Urinary bladder (tissue), 4 donors: ENCODE measurements around the gene XIAP. TPM values are rescaled to one million over a fixed set of nuclear protein-coding genes. Genes with fewer than 3 reads are reported as not detected.
"Not testable (repeated sequence)": the region's sequence is repeated elsewhere in the genome, so short reads cannot be mapped to it uniquely, and the experiment has no call there.

Experiments used
- DNase-seq: peaks from one replicate; pipeline ENCODE4 v3.0.0-alpha.2; 2015; ENCODE audit errors: extremely low spot score
- H3K27ac ChIP-seq: one replicate; pipeline ENCODE4 v1.5.1; 2013; ENCODE audit warnings: low read depth, mild to moderate bottlenecking, moderate library complexity
- H3K36me3 ChIP-seq: one replicate; pipeline ENCODE4 v1.6.1; 2013; ENCODE audit warnings: mild to moderate bottlenecking, moderate library complexity; ENCODE audit not compliant: insufficient read depth
- H3K4me1 ChIP-seq: one replicate; pipeline ENCODE4 v1.6.1; 2013; ENCODE audit warnings: mild to moderate bottlenecking, moderate library complexity; ENCODE audit not compliant: insufficient read depth
- H3K4me3 ChIP-seq: one replicate; pipeline ENCODE4 v1.5.1; 2013; ENCODE audit warnings: low read depth, low read length
- WGBS: extraction: QIAGEN DNeasy Blood & Tissue Kit; methylation state at CpG from one replicate; pipeline ENCODE4 v1.1.7; 2013; 5-methylcytosine and 5-hydroxymethylcytosine counted together
- polyA plus RNA-seq: library from polyadenylated mRNA; stranded (reverse); fragments of 200-250 nt; gene quantifications from one replicate; pipeline ENCODE4 v1.2.3, GENCODE V29; 2013
- total RNA-seq: library from RNA; depleted of rRNA; stranded (reverse); fragments of >200 nt; gene quantifications from one replicate; pipeline ENCODE4 v1.2.3, GENCODE V29; 2014
- donor health status: healthy with polysubstance abuse.
- donor health status: healthy.

Gene XIAP
- 61.2 TPM for total RNA-seq
- 12.9 TPM for polyA plus RNA-seq

DNA sequence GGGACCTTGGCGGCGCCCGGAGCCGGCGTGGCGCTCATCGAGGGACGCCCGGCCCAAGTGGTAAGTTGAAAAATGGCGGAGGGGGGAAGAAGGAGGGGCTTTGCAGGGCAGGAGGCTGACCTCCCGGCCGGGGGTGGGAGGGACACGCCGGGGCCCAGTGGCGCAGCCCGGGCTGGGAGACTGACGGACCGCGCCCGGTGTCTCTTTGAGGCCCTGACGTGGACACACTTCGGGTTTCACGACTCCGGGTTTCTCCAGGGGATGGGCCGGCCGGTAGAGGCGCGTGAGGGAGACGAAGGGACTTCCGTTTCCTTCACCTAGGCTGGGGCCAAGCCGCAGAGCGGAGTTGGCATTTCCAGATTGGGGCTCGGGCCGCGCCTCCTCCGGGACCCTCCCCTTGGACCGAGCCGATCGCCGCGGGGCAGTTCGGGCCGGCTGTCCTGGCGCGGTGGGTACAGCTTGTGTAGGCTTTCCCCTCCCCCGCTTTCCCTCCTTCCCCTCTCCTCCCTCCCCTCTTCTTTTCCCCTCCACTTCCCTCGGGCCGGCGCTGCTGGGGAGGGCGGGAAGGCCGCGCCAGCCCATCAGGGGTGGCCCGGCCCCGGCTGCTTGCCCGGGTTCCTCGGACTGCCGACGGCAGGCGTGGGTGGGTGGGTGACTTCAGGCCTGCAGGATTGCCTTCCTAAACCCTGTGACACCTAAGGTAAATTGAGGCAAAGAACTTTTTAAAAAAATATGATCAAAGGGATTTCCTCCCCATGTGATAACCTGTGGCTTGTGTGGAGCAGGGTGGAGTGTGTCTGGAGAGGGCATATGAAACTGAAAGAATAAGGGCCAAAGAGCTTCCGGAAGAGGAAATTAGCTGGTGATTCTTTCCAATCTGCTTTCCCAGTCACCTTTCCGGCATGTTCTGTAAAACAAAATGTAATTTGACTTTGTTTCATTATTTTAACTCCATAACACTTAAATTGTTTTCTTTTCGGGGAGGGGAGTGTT lies at the start of gene XIAP:
Gene XIAP, plus strand, starts transcription at position 208 of the 993 bp plus-strand sequence. CDS start 25,610 bp downstream, outside the sequence.
- no peaks in the 10 kb centered on the region for H3K4me1 ChIP-seq

DNA sequence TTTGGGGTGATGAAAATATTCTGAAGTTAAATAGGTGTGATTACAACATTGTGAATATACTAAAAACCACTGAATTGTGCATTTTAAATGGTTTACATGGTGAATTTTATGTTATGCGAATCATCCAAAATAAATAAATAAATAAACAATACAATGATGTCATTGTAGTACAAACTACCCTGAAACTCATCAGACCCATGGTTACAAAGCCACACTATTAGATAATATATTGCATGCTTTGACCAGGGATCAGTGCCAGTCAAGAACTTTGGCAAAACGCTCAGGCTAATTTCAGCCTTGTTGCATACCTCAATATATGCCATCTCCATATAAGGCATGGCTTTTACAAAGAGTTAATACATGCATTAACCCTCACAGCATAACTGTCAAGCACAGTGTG lies 45.5 kb upstream of the XIAP start:
- no peak overlapping the region for H3K4me3 ChIP-seq
- no peak for DNase-seq
- H3K4me1 ChIP-seq, result no peaks in the 10 kb centered on the region
- no peaks in the 10 kb centered on the region for H3K36me3 ChIP-seq
- H3K27ac ChIP-seq, result no peak overlapping the region
- WGBS, result 62% methylated on average over 2 of the region's 2 CpGs

More for the DNA sequence above, at the start of gene XIAP:
- under 1% methylated on average over 61 of the region's 62 CpGs for WGBS
- no peaks in the 10 kb centered on the region for H3K36me3 ChIP-seq
- peak within 1 kb of the TSS; percentile 99 for H3K27ac ChIP-seq
- H3K4me3 ChIP-seq, result peak within 1 kb of the TSS; percentile 70
- peak; percentile 40 for DNase-seq

DNA sequence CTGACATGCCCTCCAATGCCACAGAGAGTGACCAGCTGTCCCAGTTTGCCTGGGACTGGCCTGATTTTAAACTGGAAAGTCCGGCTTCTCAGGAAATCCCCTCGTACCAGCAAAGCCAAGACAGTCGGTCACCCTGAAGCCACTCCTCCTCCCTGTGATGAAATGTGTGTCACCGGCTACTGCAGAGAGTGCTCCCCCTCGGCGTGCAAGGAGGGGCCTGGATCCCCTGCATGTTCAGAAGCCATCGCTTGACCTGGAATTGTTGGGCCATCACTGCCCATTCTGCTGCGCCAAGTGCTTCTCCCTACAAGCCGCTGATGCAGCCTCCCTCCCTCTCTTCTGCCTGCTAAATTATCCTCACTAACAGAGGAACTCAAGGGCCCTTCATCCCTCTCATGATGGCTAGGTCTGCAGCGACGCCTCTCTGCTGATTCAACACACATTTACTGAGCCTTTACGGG lies 44.9 kb upstream of the XIAP start:
- H3K4me3 ChIP-seq, H3K36me3 ChIP-seq, H3K4me1 ChIP-seq, DNase-seq, H3K27ac ChIP-seq: not testable (repeated sequence)
- 31% methylated on average over 12 of the region's 12 CpGs for WGBS

DNA sequence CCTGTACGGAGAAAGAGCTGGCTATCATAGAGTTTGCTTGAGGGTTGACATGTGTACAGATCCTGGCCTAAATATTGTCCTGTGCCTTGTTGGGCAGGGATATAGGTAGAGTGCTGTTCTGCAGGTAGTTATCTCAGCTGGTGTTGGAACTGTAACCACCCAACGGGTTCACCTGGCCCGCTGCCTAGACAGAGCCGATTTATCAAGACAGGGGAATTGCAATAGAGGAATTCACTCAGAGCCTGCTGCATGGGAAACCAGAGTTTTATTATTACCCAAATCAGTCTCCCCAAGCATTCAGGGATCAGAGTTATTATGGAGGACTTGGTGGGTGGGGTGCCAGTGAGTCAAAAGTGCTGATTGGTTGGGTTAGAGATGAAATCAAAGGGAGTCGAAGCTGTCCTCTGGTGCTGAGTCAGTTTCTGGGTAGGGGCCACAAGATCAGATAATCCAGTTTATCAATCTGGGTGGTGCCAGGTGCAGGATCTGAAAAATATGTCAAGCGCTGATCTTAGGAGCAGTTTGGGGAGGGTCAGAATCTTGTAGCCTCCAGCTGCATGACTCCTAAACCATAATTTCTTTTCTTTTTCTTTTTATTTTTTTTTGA lies 42.5 kb upstream of the XIAP start:
- no peak overlapping the region for H3K4me3 ChIP-seq

DNA sequence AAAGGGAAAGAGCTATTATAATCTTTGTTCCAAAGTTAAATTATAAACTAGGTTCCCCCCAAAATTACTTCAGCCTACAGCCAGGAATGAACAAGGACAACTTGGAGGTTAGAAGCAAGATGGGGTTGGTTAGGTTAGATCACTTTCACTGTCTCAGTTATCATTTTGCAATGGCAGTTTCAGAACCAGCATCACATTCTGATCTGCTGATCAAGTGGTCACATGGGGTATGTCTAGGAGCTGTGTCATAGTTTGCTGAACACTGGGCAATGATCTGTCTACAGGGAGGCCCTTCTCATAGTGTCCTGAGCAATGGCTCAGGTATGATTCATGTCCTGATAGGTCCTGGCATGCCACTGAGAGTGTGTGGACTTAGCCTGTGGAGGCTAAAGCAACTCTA lies 41.6 kb upstream of the XIAP start:
- no peaks in the 10 kb centered on the region for H3K36me3 ChIP-seq
- no peaks in the 10 kb centered on the region for H3K4me1 ChIP-seq
- no peak overlapping the region for H3K4me3 ChIP-seq
- no peak for DNase-seq
- no peak overlapping the region for H3K27ac ChIP-seq

More for the DNA sequence above, 42.5 kb upstream of the XIAP start:
- no peaks in the 10 kb centered on the region for H3K4me1 ChIP-seq
- 77% methylated on average over 6 of the region's 6 CpGs for WGBS
- DNase-seq, result no peak
- no peak overlapping the region for H3K27ac ChIP-seq
- no peaks in the 10 kb centered on the region for H3K36me3 ChIP-seq

DNA sequence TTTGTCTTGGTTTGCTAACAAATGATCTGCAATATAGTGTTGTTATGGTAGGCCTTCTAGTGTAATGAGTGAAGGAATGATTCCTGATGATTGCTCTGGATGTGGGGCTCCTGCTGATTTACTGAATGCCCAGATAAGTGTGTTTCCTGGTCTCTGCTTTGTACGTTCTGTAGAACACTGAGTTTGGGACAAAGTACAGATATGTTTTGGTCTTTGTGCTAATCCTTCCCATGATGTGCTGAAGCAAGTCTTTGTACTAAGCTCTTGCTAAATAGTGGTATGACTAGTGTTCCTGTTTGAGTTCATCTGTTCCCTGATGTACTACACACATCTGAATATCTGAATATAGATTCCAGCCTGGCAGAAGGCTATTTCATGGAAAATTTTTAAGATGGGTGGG lies 36.9 kb upstream of the XIAP start:
- 78% methylated on average over 1 of the region's 1 CpG for WGBS
- H3K36me3 ChIP-seq, result no peaks in the 10 kb centered on the region
- no peak for DNase-seq
- no peak overlapping the region for H3K4me3 ChIP-seq
- H3K27ac ChIP-seq, result no peak overlapping the region
- H3K4me1 ChIP-seq, result no peaks in the 10 kb centered on the region

DNA sequence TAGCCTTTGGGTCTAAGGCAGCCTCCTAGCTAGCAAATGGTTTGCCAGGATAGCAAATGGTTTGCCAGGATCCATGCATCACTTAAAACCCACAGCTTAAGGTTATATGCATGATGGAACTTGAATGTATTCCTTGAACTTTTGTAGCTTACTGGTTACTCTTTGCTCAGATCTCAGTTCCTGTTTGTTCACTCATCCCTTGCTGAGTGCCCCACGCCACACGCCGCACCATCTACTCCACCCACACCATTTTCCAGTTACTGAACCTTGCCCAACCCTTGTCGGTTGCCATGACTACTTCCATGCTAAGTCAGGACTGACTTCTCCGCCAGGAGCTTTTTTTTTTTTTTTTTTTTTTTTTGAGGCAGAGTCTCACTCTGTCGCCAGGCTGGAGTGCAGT lies 29.5 kb upstream of the XIAP start:
- no peak overlapping the region for H3K4me3 ChIP-seq
- no peaks in the 10 kb centered on the region for H3K4me1 ChIP-seq
- WGBS, result 64% methylated on average over 6 of the region's 6 CpGs
- DNase-seq, result peak; percentile 23
- H3K27ac ChIP-seq, result no peak overlapping the region
- H3K36me3 ChIP-seq, result no peaks in the 10 kb centered on the region

DNA sequence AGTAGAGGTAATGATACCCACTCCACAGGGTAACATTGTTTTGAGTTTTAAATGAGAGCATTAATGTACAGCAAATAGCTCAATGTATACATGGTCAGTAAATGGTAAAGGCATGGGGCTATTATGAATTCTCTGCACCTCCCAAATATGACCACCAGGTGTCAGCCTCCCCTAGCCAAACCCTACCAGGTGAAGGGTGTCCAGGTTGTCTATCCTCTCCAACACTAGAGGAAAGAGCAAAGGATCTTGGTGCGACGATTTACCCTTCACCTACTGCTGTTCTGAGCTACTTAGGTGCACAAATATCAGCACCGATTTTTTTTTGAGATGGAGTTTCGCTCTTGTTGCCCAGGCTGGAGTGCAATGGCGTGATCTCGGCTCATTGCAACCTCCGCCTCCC lies 26.5 kb upstream of the XIAP start:
- H3K36me3 ChIP-seq, result no peaks in the 10 kb centered on the region
- H3K4me3 ChIP-seq, result no peak overlapping the region
- H3K4me1 ChIP-seq, result no peaks in the 10 kb centered on the region
- H3K27ac ChIP-seq, result no peak overlapping the region
- 57% methylated on average over 7 of the region's 7 CpGs for WGBS
- DNase-seq, result no peak

DNA sequence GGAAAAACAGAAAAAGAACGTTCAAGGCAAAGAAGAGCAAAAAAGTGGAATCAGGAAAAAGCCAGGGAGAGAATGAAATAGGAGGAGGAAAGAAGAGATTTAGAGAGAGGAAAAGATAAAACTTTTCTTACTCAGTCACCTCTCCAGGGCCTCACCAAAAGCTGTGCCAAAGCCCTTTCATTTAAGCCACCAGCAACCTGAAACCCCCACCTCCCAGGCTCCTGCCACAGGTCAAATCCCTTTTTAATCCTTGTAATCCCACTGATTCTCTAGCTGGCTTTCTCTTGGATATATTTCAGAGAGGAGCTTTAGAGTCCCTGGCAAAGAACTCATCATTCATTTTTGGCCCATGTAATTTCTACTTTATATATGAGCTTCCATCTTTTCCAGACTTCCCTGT lies 25.7 kb upstream of the XIAP start:
- H3K27ac ChIP-seq, result no peak overlapping the region
- WGBS, result 5% methylated on average over 1 of the region's 1 CpG

DNA sequence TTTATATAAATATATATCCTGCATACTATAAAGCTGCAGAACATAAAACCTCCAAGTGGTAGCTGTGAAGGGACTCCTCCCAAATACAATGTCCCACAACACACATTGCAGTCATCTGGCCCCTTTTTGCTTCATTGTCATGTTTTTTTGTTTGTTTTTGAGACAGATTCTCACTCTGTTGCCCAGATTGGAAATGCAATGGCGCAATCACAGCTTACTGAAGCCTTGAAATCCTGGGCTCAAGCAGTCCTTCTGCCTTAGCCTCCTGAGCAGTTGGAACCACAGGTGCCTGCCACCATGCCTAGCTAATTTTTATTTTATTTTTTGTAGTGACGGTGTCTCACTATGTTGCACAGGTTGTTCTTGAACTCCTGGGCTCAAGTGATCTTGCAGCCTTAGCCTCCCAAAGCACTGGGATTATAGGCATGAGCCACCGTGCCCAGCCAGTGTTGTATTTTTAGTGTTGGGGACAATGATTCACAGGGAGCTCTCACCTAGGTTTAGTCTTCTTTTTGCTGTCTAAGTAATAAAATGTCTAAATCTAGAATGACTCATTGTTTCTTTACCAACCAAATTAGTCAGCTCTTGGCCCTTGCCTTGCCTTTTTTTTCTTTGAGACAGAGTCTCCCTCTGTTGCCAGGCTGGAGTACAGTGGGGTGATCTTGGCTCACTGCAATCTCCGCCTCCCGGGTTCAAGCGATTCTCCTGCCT lies 24.0 kb upstream of the XIAP start:
- no peaks in the 10 kb centered on the region for H3K36me3 ChIP-seq
- H3K4me3 ChIP-seq, result no peak overlapping the region
- DNase-seq, result no peak
- WGBS, result 66% methylated on average over 6 of the region's 6 CpGs
- H3K27ac ChIP-seq, result no peak overlapping the region
- H3K4me1 ChIP-seq, result no peaks in the 10 kb centered on the region

More for the DNA sequence above, 25.7 kb upstream of the XIAP start:
- H3K4me1 ChIP-seq, result no peaks in the 10 kb centered on the region
- no peak overlapping the region for H3K4me3 ChIP-seq
- no peaks in the 10 kb centered on the region for H3K36me3 ChIP-seq
- no peak for DNase-seq

DNA sequence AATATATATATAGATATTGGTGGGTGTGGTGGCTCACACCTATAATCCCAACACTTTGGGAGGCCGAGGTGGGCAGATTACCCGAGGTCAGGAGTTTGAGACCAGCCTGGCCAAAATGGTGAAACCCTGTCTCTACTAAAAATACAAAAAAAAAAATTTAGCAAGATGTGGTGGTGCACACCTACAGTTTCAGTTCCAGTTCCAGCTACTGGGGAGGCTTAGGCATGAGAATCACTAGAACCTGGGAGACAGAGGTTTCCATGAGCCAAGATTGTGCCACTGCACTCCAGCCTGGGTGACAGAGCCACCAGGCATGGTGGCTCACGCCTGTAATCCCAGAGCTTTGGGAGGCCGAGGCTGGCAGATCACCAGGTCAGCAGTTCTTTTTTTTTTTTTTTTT lies 14.7 kb upstream of the XIAP start:
- H3K4me3 ChIP-seq, H3K36me3 ChIP-seq, DNase-seq, H3K4me1 ChIP-seq, H3K27ac ChIP-seq: not testable (repeated sequence)
- WGBS, result 92% methylated on average over 4 of the region's 4 CpGs

DNA sequence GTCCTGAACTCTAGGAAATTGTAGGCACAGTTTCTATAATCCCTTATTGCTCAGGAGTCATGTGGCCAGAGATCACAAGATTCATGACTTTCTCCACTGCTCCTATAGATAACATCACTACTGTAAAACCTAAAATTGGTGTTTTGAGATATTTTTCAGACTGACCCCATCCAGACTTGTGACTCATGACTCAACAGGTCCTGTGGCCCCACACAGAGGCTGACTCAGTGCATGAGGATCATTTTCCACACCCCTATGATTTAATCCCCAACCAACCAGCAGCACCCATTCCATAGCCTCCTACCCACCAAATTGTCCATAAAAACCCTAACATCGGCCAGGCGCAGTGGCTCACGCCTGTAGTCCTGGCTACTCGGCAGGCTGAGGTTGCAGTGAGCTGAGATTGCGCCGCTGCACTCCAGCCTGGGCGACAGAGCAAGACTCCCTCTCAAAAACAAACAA lies 13.2 kb upstream of the XIAP start:
- DNase-seq, result no peak
- no peaks in the 10 kb centered on the region for H3K4me1 ChIP-seq
- H3K4me3 ChIP-seq, result no peak overlapping the region
- H3K36me3 ChIP-seq, result no peaks in the 10 kb centered on the region
- H3K27ac ChIP-seq, result no peak overlapping the region
- WGBS, result 88% methylated on average over 7 of the region's 7 CpGs

DNA sequence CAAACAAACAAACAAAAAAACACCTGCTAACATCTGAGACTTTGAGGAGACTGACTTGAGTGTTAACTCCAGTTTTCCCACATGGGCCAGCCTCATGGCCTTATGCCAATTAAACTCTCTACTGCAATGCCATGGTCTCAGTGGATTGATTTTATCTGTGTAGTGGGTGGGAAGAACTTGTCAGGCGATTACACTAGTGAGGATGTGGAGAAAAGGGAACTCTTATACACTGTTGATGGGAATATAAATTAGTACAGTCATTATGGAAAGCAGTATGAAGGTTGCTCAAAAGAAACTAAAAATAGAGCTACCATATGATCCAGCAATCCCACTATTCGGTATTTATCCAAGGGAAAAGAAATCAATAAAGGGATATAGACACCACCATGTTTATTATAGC lies 12.8 kb upstream of the XIAP start:
- DNase-seq, result no peak
- no peak overlapping the region for H3K27ac ChIP-seq
- WGBS, result 84% methylated on average over 2 of the region's 2 CpGs
- no peaks in the 10 kb centered on the region for H3K4me1 ChIP-seq
- no peaks in the 10 kb centered on the region for H3K36me3 ChIP-seq
- H3K4me3 ChIP-seq, result no peak overlapping the region
